Epithelial cell of proximal tubule (primary cell): Measurements from ENCODE around the gene INTS15. TPM values are rescaled to one million over a fixed set of nuclear protein-coding genes. Genes with fewer than 3 reads are reported as not detected.
A peak's percentile ranks its signal among the peaks of the same experiment; 100 is the strongest.

Experiments
- DNase-seq: peaks from one replicate; pipeline ENCODE4 v3.0.0-alpha.2; 2011; ENCODE audit warnings: low read depth
- H3K4me3 ChIP-seq: 2 replicates; pipeline ENCODE4 v1.5.1; 2011; ENCODE audit warnings: low read depth, mild to moderate bottlenecking, low read length
- CTCF ChIP-seq: conservative IDR thresholded peaks from 2 replicates; pipeline ENCODE4 v1.5.1; 2012; ENCODE audit warnings: low read depth, mild to moderate bottlenecking, low read length
- total RNA-seq: library from RNA; depleted of rRNA; stranded (reverse); fragments of >200 nt; gene quantifications from 2 replicates; pipeline ENCODE4 v1.2.3, GENCODE V29; 2015

INTS15 gene
- total RNA-seq, 1 donor from 2014 or later, result 23.1 TPM

GRCh38 chr7:6644728-6645127, 54.9 kb downstream of the INTS15 start:
- no peak for DNase-seq
- TF ChIP-seq CTCF, result no peak
- H3K4me3 ChIP-seq, result no peak overlapping the region

- TF ChIP-seq CTCF, result no peak
- DNase-seq, result no peak
- H3K4me3 ChIP-seq, result no peak overlapping the region
These were observed 56.6 kb downstream of the INTS15 start for GRCh38 chr7:6646465-6646864.

- DNase-seq, result no peak
- no peak overlapping the region for H3K4me3 ChIP-seq
- TF ChIP-seq CTCF, result no peak
These were observed 57.3 kb downstream of the INTS15 start for GRCh38 chr7:6647080-6647479.

- no peak for DNase-seq
- no peak overlapping the region for H3K4me3 ChIP-seq
- TF ChIP-seq CTCF, result no peak
These were observed 57.7 kb downstream of the INTS15 start for GRCh38 chr7:6647541-6647940.

GRCh38 chr7:6648066-6648814, 58.4 kb downstream of the INTS15 start:
- TF ChIP-seq CTCF, result peak; percentile 3
- H3K4me3 ChIP-seq, result no peak overlapping the region
- no peak for DNase-seq

GRCh38 chr7:6648815-6649104, 58.9 kb downstream of the INTS15 start:
- TF ChIP-seq CTCF, result no peak
- H3K4me3 ChIP-seq, result no peak overlapping the region
- DNase-seq, result no peak

GRCh38 chr7:6649241-6649961, 59.6 kb downstream of the INTS15 start:
- H3K4me3 ChIP-seq, result no peak overlapping the region
- no peak for TF ChIP-seq CTCF
- DNase-seq, result no peak
